Measurements from ENCODE around the gene TMEM236.

The TMEM236 gene

GRCh38 chr10:17835688-17836087, 83.7 kb downstream of the TMEM236 start:
- no peak for TF ChIP-seq REST (IDR thresholded peaks at IDR 0.05; ENCODE audit: insufficient read depth in 1 of 2, low read depth in 2 of 2, low read length in 2 of 2)
- TF ChIP-seq SIN3A (IDR thresholded peaks at IDR 0.05; ENCODE audit: borderline replicate concordance, insufficient read depth, low read length): no peak
- TF ChIP-seq TAF1 (IDR thresholded peaks at IDR 0.05; ENCODE audit: borderline replicate concordance, insufficient read depth, low read length): no peak
- no peak for TF ChIP-seq POLR2AphosphoS5 (IDR thresholded peaks at IDR 0.05; ENCODE audit: low read depth, low read length)
- TF ChIP-seq FOXP2 (optimal IDR thresholded peaks at IDR 0.05; ENCODE audit: borderline replicate concordance, extremely low read depth, extremely low read length, insufficient read depth): no peak

- peak; percentile 60 to 82 for TF ChIP-seq REST (IDR thresholded peaks at IDR 0.05; ENCODE audit: insufficient read depth in 1 of 2, low read depth in 2 of 2, low read length in 2 of 2)
- no peak for TF ChIP-seq POLR2AphosphoS5 (IDR thresholded peaks at IDR 0.05; ENCODE audit: low read depth, low read length)
Measured at GRCh38 chr10:17836942-17837341, 84.9 kb downstream of the TMEM236 start.

- TF ChIP-seq TAF1 (IDR thresholded peaks at IDR 0.05; ENCODE audit: borderline replicate concordance, insufficient read depth, low read length) (no peak), POLR2AphosphoS5 (IDR thresholded peaks at IDR 0.05; ENCODE audit: low read depth, low read length) (no peak), REST (IDR thresholded peaks at IDR 0.05; ENCODE audit: insufficient read depth in 1 of 2, low read depth in 2 of 2, low read length in 2 of 2) (no peak), SIN3A (IDR thresholded peaks at IDR 0.05; ENCODE audit: borderline replicate concordance, insufficient read depth, low read length) (no peak), FOXP2 (optimal IDR thresholded peaks at IDR 0.05; ENCODE audit: borderline replicate concordance, extremely low read depth, extremely low read length, insufficient read depth) (no peak)
Measured at GRCh38 chr10:17838080-17838648, 86.2 kb downstream of the TMEM236 start.

GRCh38 chr10:17841050-17841449, 89.0 kb downstream of the TMEM236 start:
- TF ChIP-seq TAF1 (IDR thresholded peaks at IDR 0.05; ENCODE audit: borderline replicate concordance, insufficient read depth, low read length): no peak
- TF ChIP-seq POLR2AphosphoS5 (IDR thresholded peaks at IDR 0.05; ENCODE audit: low read depth, low read length): no peak
- TF ChIP-seq FOXP2 (optimal IDR thresholded peaks at IDR 0.05; ENCODE audit: borderline replicate concordance, extremely low read depth, extremely low read length, insufficient read depth): no peak
- TF ChIP-seq SIN3A (IDR thresholded peaks at IDR 0.05; ENCODE audit: borderline replicate concordance, insufficient read depth, low read length): no peak
- TF ChIP-seq REST (IDR thresholded peaks at IDR 0.05; ENCODE audit: insufficient read depth in 1 of 2, low read depth in 2 of 2, low read length in 2 of 2): no peak

GRCh38 chr10:17842641-17843040, 90.6 kb downstream of the TMEM236 start:
- no peak for TF ChIP-seq POLR2AphosphoS5 (IDR thresholded peaks at IDR 0.05; ENCODE audit: low read depth, low read length)
- no peak for TF ChIP-seq REST (IDR thresholded peaks at IDR 0.05; ENCODE audit: insufficient read depth in 1 of 2, low read depth in 2 of 2, low read length in 2 of 2)
- no peak for TF ChIP-seq SIN3A (IDR thresholded peaks at IDR 0.05; ENCODE audit: borderline replicate concordance, insufficient read depth, low read length)
- TF ChIP-seq TAF1 (IDR thresholded peaks at IDR 0.05; ENCODE audit: borderline replicate concordance, insufficient read depth, low read length): no peak
- no peak for TF ChIP-seq FOXP2 (optimal IDR thresholded peaks at IDR 0.05; ENCODE audit: borderline replicate concordance, extremely low read depth, extremely low read length, insufficient read depth)

Data from PFSK-1 (cell line).